Glomerular endothelial cell (primary cell): ENCODE data around the gene CPE. TPM values are rescaled to one million over a fixed set of nuclear protein-coding genes. Genes with fewer than 3 reads are reported as not detected.
"Not testable (repeated sequence)": the region's sequence is repeated elsewhere in the genome, so short reads cannot be mapped to it uniquely, and the experiment has no call there.

ENCODE experiments used
- DNase-seq: peaks from one replicate; pipeline ENCODE4 v3.0.0-alpha.2; 2011; ENCODE audit warnings: low read depth, low spot score; ENCODE audit errors: extremely low read depth
- total RNA-seq: library from RNA; depleted of rRNA; stranded (reverse); fragments of >200 nt; gene quantifications from 2 replicates; pipeline ENCODE4 v1.2.3, GENCODE V29; 2015

Gene CPE
- total RNA-seq, 1 donor from 2014 or later, result 10.2 TPM

GRCh38 chr4:165403048-165403447, 24.2 kb downstream of the CPE start:
- DNase-seq, result no peak

DNA sequence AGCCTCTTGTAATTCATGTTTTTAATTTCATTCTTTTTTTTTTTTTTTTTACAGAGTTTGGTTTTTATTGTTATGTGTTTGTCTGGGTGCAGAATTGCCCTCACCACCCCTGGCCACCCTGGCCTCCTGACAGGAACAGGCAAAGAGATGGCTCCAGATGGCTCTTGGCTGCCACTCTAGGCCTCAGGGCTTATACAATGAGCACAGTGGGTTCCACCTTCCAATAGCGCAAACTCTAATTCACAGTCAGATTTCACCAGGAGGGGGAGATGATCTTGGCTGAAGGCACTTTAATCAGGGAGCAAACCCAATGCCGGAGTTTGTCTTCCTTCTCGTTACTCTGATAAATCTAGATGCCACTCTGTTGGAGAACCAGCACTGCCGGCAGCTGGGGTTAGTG, 24.8 kb downstream of the CPE start:
- DNase-seq, result no peak

GRCh38 chr4:165404080-165404479, 25.3 kb downstream of the CPE start:
- no peak for DNase-seq

GRCh38 chr4:165404696-165405095, 25.9 kb downstream of the CPE start:
- DNase-seq, result no peak

DNA sequence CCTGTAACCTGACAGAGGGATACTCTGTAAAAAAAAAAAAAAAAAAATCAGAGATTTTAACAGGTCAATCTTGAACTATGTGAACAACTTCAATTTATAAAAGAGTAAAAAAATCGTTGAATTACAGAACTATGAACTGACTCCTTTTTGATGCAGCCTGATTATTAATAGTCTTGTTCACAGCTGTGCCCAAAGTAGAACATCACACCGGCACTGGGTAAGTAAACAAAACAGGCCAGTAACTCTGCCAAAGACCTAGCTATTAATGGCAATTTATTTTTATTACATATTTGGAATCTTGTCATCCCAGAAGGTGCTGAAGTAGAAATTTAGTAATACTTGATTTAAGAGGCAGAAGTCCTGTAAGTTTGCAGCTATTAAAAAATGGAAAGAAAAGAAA, 31.4 kb downstream of the CPE start:
- no peak for DNase-seq

GRCh38 chr4:165415910-165416309, 37.1 kb downstream of the CPE start:
- DNase-seq, result no peak

DNA sequence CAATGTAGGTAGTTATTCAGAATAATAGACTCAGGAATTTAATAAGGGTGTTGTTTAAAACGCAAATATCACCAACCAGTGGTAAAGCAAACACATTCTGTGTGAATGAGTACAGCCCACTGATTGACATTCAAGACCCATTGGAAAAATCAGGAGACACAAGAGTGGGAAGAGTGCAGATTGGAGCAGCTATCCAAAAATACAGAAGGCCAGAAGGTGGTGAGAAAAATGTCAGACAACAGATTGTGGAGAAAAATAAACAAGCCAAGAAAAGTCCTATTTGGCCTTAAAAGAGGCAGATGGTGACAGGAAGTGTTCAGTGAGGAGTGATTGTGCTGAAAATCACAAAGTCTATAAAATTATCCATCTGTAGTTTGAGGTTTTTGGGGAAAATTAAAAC, 39.3 kb downstream of the CPE start:
- no peak for DNase-seq

- no peak for DNase-seq
Measured at GRCh38 chr4:165425629-165426028, 46.8 kb downstream of the CPE start.

GRCh38 chr4:165426331-165426730, 47.5 kb downstream of the CPE start:
- no peak for DNase-seq

GRCh38 chr4:165426823-165427222, 48.0 kb downstream of the CPE start:
- no peak for DNase-seq

DNA sequence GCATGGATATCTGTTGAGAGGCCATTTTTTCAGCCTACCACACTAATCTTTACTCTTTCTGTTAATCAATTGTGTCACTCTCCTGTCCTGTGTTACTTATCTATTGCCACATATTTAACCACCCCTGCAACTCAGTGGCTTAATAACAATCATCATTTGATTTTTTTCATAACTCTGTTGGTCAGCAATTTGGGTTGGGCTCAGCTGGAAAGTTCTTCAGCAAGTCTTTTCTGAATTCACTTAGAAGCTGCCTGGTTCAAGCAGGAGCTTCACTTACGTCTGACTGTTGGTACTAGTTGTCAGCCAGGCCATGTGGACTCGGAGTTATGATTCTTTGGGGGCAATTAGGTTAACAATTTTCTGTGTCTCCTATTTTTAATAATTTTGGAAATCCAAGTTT, 50.1 kb downstream of the CPE start:
- no peak for DNase-seq

GRCh38 chr4:165433529-165433928, 54.7 kb downstream of the CPE start:
- no peak for DNase-seq

DNA sequence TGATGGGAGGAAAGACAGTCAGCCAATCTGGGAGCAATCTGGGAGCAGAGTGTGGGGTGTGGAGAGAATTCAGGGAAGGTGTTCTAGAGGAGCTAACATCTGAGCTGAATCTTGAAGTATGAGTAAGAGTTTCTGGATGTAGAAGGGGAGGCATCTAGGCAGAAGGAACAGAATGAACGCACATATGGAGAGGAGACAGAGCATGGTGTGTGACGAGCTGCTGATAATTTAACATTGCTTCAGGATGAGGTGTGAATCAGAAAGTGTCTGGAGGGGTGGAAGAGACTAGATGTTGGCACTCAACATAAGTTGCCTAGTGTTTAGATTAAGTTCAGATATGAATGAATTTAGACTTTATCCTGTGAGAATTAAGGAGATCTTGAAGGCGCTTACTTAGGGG, 58.9 kb downstream of the CPE start:
- DNase-seq, result no peak

GRCh38 chr4:165439344-165439743, 60.5 kb downstream of the CPE start:
- no peak for DNase-seq

- no peak for DNase-seq
Measured at GRCh38 chr4:165439981-165440380, 61.2 kb downstream of the CPE start.

- no peak for DNase-seq
Measured at GRCh38 chr4:165440415-165441158, 61.8 kb downstream of the CPE start.

DNA sequence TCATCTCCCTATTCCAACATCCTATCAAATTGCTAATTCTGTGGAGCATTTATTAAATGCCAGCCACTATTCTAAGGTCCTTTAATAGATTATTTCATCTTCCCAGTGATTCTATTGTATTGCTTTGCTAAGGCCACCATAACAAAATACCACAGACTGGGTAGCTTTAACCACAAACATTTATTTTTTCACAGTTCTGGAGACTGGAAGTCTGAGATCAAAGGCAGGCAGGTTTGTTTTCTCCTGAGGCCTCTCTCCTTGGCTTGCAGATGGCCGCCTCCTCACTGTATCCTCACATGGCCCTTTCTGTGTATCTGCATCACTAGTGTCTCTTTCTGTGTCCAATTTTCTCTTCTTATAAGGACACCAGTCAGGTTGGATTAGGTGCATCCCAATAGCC, 64.5 kb downstream of the CPE start:
- DNase-seq, result no peak

DNA sequence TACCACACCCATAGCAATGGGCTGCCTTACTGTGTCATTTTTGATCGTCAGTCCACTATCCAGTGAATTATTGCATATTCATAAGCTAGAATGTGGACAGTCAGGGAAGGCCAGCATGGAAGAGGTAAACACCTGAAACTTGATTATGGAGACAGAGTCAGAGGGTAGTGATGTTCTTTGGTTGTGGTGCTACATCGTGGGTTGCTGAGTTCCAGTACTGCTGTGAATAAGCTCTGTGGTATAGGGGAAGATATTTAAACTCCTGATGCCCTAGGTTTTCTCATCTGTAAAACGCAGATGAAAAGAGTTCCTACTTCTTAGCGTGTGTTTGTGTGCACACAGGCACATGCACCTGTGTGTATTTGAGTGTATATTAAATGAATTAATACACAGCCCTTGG, 69.9 kb downstream of the CPE start:
- DNase-seq, result no peak

DNA sequence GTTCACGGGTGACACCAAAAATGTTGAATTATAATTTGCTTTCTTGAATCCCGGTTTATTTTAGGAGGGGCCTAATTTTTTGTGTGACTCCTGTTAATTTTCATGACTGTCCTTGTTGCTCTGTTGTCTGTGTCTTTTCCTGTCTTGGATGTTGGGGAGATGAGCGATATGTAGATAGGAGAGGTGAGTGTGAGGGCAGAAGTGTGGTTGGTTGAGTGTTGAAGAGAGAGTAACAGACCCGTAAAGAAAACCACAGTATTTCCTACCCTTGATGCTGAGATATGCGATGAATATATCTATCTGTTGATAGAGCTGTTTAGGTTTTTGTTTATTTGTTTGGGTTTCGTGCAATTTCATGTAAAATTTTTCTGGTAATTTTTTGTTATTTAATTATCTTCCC, 70.5 kb downstream of the CPE start:
- DNase-seq, result no peak

DNA sequence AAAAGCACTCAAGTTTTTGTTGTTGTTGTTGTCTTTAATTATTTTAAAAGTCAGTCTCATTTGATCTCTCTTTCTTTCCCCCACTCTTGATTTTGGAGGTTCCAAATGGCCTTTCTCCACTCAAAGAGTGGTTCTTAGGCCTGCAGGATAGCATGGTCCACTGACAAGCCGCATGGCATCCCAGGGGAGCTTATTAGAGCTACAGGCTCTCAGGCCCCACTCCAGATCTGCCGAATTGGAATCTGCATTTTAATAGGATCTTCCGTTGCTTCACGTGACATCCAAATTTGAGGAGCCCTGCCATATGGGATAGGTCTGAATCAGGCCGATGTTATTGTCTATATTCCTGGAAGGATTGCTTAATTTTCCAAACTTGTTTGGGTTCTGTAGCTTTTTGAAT, 72.1 kb downstream of the CPE start:
- no peak for DNase-seq

DNA sequence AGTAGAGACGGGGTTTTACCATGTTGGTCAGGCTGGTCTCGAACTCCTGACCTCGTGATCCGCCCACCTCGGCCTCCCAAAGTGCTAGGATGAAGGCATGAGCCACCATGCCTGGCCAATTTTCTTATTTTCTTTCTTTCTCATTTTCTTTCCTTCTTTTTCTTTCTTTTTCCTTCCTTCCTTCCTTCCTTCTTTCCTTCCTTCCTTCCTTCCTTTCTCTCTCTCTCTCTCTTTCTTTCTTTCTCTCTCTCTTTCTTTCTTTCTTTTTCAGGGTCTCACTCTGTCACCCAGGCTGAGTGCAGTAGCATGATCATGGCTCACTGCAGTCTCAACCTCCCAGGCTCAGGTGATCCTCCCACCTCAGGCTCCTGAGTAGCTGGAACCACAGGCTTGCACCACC, 74.3 kb downstream of the CPE start:
- not testable (repeated sequence) for DNase-seq

- DNase-seq, result no peak
Measured at GRCh38 chr4:165454426-165454825, 75.6 kb downstream of the CPE start.

GRCh38 chr4:165457793-165458192, 79.0 kb downstream of the CPE start:
- no peak for DNase-seq
